GM21717 (cell line): Measurements from ENCODE around the gene SPINK9.

Experiments
- ATAC-seq: cut with Tn5 transposase; IDR thresholded peaks from one replicate; pipeline ENCODE4 v1.9.1; 2021; ENCODE audit warnings: mild to moderate bottlenecking, moderate library complexity; ENCODE audit not compliant: unreplicated experiment

SPINK9 gene

DNA sequence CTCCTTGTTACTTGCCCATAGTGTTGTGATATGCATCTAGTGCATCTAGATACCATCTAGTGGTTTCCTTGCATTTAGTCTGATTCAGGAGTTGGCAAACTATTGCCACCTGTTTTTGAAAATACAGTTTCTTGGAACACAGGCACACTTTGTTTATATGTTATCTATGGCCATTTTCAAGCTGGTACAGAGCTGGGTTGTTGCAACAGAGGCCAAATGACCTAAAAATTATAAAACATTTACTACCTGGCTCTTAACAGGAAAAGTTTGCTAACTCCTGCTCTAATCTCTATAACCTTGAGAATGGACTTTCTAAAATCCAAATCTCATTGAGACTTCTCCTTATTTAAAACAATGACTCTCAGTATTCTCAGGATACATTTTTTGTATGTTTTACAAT is 29.0 kb downstream of the SPINK9 start:
- no peak for ATAC-seq

DNA sequence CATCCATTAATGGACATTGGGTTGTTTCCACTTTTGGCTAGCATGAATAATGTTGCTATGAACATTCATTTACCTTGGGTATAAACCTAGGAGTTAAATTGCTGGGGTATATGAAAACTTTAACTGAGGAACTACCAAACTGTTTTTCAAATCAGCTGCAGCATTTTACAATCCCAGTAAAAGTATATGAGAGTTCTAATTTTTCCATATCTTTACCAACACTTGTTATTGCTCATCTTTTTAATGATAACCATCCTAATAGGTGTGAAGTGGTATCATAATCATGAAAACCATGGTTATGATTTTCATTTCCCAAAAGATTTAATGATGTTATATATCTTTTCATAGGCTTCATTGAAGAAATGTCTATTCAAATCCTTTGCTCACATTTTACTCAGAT is 32.9 kb downstream of the SPINK9 start:
- no peak for ATAC-seq

DNA sequence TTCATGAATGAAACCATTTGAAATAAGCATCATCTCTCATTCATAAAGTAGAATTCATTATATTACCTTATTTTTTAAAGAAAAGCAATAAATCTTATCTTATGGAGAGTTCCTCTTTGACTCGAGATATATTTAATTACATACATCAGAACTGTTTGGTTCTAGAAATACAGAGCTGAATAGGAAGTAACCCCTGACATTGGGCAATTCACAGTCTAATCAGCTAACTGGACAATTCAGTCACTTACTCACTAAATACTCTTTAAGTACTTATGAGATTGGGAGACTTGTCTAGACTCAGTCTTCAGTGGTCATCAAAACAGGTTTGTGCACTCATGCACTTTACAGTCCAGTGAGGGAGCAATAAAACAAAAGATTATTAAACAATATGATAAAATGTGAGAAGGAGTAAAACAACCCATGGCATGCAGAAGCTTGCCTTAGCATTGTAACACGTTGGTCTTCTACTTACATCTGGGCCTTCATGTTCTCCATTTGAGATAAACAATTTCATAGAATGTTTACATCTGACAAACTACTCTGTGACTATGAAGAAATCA is 36.9 kb downstream of the SPINK9 start:
- ATAC-seq = no peak

DNA sequence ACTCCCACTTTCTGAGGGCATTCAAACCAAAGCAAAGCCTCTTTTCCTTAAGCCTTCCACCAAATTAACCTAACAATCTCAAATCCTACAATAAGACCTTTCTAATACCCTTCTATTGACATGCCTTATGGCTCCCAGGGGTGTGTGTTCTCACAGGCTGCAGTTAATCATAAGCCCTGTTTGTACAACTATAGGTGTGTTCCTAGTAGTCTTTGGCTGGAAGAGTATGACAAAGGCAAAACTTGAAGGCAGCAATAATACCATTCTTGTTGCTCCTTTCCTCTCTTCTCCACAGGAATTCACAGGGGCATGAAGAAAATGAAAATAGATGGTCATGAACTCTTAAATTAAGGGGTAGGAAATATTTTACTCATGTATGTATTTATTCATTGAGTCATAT is 37.5 kb downstream of the SPINK9 start:
- no peak for ATAC-seq

DNA sequence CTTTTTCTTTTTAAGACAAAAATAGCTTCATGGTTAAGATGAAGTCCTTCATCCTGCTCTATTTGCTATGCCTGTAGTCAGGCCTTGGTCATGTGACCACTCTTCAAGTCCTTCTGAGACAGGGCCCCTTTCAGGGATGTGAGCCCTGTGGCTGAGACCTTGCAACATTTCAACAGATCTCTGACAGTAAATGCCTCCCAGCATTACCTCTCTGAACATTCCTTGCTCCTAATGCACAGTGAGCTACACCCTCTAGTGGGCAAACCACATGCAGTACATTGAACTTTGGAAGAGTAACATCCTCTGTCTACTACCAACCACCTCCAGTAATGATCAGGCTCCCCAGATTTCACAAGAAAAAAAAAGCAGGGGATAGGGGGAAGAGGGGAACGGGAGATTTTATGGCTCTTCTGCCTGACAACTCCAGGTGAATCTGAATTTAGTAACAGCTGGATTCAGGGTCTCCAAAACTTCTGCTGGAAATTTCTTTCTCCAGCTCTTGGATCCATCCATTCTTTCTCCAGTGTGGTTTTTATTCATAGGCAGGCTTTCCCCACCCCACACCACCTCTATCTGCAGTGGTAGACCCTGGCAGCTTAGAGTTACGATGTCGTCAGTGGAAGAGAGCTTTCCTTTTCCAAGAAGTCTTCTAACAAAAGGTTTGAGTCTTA is 39.5 kb downstream of the SPINK9 start:
- peak; percentile 92 for ATAC-seq

DNA sequence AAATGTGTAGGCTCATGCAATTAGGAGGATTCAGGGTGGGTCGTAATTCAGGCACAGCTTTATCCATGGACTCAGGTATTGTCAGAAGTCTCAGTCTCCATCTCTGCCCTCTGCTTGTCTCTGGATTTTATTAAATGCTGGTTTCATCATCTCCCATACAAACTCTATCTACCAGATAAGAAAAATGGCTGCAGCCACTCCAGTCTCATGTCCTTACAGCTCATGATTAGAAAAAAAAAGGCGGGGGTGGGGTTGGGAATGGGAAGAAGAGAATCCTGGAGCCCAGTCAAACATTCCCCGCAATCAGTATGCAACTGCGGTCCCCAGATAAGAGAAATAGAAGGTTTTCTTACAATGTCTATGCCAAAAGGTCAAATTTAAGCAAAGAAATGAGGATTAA is 40.8 kb downstream of the SPINK9 start:
- ATAC-seq = no peak

DNA sequence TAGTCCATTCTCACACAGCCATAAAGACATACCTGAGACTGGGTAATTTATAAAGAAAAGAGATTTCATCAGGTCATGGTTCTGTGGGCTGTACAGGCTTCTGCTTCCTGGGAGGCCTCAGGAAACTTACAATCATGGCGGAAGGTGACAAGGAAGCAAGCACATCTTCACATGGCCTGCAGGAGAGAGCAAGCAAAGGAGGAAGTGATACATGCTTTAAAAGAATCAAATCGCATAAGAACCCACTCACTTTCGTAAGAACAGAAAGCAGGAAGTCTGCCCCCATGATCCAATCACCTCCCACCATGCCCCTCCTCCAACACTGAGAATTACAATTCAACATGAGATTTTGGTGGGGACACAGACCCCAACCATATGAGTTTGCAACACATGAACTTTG is 43.3 kb downstream of the SPINK9 start:
- no peak for ATAC-seq

DNA sequence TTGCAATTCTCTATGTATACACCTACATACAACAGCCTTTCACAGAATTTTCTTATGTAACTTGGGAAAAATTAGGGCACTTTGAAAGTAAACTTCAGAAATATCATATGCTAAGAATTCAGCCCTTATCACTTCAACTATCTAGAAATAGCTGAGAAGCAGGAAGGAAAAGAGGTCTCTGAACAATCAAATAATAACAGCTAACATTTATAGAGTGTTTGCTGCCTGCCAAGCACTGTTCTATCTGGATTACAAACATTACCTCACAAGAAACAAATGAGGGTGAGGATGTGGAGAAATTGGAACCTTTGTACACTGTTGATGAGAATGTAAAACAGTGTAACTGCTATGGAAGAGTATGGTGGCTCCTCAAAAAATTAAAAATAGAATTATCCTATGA is 44.0 kb downstream of the SPINK9 start:
- ATAC-seq = no peak

DNA sequence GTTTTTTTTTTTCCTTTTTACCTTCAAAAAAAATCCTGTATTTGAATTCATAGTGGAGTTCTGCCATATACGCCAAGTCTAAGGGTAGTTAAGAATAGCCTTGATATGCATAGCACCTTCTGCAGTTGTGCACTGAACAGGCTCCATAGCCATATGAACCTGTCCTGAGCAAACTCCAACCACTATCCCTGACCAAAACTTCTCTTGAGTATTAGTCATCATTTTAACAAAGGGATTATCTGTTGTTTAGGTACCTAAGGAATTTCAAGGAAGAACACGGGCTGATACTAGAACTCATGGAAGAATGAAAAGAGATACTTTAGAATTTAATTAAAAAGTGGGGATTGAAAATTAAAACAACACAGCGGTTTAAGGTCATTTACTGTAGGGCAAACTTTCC is 46.5 kb downstream of the SPINK9 start:
- no peak for ATAC-seq

DNA sequence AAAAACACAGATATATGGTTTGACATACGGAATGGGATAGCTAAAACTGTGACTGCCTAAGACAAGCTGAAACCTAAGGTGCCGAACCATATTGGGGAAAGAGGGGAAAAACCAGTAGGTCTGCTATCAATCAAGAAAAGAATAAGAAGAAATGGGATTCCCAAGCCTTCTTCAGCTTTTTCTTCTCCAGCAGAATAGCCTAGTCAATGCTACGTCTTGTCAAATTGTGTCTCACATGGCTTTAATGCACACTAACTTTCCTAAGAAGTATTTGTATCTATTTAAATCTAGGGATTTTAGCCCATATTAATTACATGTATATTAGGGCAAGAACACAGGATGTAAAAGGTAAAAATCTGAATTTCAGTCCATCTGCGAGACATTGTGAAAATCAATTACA is 47.6 kb downstream of the SPINK9 start:
- no peak for ATAC-seq

DNA sequence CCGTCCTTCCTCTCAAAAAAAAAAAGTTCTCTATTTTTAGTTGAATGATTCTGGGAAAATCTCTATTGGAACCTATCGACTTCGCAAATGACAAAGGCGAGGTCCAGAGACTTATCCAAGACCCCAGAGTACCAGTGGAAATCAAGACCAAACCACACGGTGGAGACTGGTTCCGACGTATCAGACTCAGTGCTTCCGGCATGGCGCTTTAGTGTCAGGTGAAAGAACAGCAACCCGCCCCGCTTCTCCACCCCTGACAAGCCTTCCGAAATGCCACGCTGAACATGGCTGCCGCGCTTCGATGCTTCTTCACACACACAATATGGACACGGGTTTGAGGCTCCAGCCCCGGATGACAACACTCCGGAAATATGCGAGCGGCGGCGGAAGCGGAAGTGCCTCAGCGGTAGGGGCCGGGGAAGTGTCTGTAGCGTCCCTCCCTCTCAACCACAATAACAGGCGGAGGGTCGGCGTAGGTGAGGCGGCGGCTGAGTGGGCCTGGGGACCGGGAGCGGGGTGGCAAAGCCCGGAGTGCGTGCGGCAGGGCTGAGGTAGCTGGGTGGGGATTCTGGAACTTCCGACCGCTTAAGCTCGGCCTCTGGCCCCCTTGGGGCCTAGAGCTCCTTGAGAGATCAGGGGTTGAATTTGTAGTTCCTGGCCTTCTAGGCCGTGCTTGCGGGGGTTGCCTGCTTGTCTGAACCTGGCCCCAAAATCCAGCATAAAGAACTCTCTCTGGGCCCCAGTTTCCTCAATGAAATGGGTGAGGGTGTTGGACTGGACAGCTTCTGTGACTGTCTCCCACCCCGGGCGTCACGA is 48.4 kb downstream of the SPINK9 start, which contains the start of gene FBXO38:
TSS of gene FBXO38 (plus strand) at position 395 of the 816 bp plus-strand sequence. CDS start 10,819 bp downstream, outside the sequence.
- ATAC-seq = peak; percentile 99

DNA sequence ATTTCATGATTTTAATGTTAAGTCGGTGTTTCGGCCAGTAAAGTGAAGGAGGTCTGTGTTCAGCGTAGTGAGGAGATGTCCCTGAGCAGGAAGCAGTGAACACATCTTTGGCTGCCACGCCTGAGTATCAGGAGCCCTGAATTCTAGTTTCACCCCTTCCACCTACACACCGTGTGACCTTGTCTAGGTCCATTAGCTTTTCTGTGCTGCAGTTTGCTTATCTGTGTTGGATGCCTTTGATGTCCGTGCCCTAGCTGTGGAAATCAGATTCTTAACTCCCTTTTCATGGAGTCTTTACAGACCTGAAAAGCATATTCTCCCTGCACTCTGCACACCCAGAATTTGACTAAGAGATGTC is 49.0 kb downstream of the SPINK9 start:
- ATAC-seq = peak; percentile 26

DNA sequence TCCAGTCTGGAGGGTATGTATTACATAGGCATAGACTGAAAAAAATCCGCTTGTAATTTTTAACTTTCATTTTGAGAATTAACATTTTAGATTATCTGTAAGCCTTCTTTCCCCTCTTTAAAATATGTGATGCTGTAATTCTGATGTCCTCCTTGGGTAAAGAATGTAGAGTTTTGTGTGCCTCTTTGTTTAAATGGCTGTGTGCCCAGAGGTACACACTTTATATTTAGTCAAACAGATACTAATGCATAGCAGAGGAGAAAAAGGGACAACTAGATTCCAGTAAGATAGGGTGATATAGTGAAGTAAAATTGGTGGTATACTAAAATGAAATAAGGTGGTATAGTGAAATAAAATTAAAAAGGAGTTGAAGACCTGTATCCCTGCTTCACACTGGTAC is 49.7 kb downstream of the SPINK9 start:
- no peak for ATAC-seq

DNA sequence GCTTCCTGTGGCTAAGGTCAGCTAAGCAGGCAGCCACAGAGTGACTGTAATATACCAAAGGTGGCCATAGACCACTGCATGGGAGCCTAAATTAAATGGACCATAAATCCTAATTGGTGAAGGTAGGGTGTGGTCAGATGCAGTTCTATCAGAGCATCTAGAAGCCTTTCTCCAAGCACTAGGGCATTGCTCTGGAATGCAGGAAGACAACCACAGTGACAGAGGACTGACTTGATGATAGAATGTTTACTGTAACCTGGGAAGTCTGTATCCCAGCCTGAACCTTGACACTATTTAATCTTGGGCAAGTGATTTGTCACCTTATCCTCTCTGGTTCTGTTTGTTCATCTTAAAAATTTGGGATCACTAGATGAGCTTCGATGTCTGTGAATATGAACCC is 50.7 kb downstream of the SPINK9 start:
- ATAC-seq = no peak

DNA sequence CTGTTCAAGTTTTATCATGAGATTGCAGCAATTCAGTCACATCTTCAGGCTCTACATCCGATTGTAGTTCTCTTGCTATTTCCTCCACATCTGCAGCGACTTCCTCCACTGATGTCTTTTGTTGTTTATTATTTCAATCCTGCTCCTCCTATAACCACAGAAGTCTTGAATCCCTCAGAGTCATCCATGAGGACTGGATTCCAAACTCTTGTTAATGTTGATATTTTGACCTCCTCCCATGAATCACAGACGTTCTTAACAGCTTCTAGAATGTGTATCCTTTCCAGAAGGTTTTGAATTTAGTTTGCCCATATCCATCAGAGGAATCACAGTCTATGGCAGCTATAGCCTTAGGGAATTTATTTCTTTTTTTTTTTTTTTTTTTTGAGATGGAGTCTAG is 52.0 kb downstream of the SPINK9 start:
- ATAC-seq = no peak

DNA sequence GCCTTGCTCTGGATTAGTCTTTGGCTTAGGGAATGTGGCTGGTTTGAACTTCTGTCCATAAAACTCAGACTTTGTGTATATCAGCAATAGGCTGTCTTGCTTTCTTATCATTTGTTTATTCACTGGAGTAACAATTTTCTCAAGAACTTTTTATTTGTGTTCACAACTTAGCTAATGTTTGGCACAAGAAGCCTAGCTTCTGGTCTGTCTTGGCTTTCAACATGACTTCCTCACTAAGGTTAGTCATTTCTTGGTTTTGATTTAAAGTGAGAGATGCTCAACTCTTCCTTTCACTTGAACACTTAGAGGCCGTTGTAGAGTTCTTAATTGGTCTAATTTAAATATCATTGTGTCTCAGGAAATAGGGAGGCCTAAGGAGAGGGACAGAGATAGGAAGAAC is 53.3 kb downstream of the SPINK9 start:
- ATAC-seq = no peak
